Measurements from ENCODE around the gene ERC1.
A peak's percentile ranks its signal among the peaks of the same experiment; 100 is the strongest.

The ERC1 gene

DNA sequence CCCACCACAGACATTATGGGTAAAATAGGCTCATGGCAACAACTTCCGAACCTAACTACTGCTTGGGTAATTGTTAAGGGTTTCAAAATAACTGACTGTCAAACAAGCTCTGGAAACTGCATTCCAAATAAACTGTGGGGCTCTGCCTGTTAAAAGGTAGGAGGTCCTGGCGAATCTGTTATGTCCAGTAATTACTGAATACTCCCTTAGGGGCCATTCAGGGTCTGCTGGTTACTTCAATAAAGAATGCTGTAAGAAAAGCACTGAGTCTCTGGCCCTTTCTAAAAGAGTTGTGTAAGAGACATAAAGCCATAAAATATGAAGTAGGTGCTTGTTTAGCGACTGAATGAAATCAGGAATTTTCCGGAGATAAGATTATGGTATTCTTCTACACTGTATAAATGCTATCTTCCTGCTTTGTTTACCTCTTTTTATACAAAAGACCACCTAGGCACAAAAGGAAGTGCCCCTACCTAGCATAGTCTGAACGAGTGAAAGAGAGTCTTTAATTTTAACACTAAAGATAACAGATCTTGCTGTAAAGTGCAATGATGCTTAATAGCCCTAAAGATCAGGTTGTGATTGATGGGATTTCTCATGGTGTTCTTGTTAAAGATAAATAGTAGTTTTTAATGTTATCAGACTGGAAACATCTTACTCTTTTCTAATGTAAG lies 475.6 kb downstream of the ERC1 start (continued):
- peak; percentile 77 for TF ChIP-seq TRIM28 (IDR thresholded peaks at IDR 0.05; ENCODE audit: borderline replicate concordance, low read length)
- no peak for TF ChIP-seq ZFP37 (tag by site-specific recombination; IDR thresholded peaks at IDR 0.05)
- TF ChIP-seq ZNF600 (tag by site-specific recombination; IDR thresholded peaks at IDR 0.05), result no peak
- TF ChIP-seq ZBTB8A (tag by site-specific recombination; IDR thresholded peaks at IDR 0.05), result peak; percentile 13; the same call in 1 of the 2 replicates
- no peak for TF ChIP-seq ZNF473 (tag by site-specific recombination; IDR thresholded peaks at IDR 0.05)
- no peak for TF ChIP-seq ZNF221 (tag by site-specific recombination; IDR thresholded peaks at IDR 0.05; ENCODE audit: borderline replicate concordance)
- peak; percentile 51; the same call in 1 of the 2 replicates for TF ChIP-seq ZNF664 (tag by site-specific recombination; IDR thresholded peaks at IDR 0.05)
- TF ChIP-seq TCF7L2 (IDR thresholded peaks at IDR 0.05; ENCODE audit: borderline replicate concordance, low read depth, low read length), result peak; percentile 88; the same call in 1 of the 2 replicates
- TF ChIP-seq, protein P1, sequence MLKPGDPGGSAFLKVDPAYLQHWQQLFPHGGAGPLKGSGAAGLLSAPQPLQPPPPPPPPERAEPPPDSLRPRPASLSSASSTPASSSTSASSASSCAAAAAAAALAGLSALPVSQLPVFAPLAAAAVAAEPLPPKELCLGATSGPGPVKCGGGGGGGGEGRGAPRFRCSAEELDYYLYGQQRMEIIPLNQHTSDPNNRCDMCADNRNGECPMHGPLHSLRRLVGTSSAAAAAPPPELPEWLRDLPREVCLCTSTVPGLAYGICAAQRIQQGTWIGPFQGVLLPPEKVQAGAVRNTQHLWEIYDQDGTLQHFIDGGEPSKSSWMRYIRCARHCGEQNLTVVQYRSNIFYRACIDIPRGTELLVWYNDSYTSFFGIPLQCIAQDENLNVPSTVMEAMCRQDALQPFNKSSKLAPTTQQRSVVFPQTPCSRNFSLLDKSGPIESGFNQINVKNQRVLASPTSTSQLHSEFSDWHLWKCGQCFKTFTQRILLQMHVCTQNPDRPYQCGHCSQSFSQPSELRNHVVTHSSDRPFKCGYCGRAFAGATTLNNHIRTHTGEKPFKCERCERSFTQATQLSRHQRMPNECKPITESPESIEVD (tag by site-specific recombination; IDR thresholded peaks at IDR 0.05), result peak; percentile 53
- TF ChIP-seq, protein P2, sequence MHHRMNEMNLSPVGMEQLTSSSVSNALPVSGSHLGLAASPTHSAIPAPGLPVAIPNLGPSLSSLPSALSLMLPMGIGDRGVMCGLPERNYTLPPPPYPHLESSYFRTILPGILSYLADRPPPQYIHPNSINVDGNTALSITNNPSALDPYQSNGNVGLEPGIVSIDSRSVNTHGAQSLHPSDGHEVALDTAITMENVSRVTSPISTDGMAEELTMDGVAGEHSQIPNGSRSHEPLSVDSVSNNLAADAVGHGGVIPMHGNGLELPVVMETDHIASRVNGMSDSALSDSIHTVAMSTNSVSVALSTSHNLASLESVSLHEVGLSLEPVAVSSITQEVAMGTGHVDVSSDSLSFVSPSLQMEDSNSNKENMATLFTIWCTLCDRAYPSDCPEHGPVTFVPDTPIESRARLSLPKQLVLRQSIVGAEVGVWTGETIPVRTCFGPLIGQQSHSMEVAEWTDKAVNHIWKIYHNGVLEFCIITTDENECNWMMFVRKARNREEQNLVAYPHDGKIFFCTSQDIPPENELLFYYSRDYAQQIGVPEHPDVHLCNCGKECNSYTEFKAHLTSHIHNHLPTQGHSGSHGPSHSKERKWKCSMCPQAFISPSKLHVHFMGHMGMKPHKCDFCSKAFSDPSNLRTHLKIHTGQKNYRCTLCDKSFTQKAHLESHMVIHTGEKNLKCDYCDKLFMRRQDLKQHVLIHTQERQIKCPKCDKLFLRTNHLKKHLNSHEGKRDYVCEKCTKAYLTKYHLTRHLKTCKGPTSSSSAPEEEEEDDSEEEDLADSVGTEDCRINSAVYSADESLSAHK (tag by site-specific recombination; IDR thresholded peaks at IDR 0.05), result peak; percentile 26; the same call in 1 of the 2 replicates
- TF ChIP-seq ZNF426 (tag by site-specific recombination; IDR thresholded peaks at IDR 0.05), result no peak

GRCh38 chr12:1467710-1468109 lies 476.7 kb downstream of the ERC1 start:
- peaks cover 7% of the 10 kb centered on the region; the same call in 1 of the 2 replicates for H3K4me1 ChIP-seq (ENCODE audit: control insufficient read depth, insufficient read depth, low read length)
- H3K4me3 ChIP-seq (ENCODE audit: low read depth, low read length), result no peak overlapping the region
- CTCF ChIA-PET, result interaction anchor here (1.0 kb wide), 1 partner anchor 71 kb away, joined by 3 read pairs; no protein-coding TSS in a partner anchor
- no peak overlapping the region for H3K27ac ChIP-seq (ENCODE audit: extremely low read depth, low read depth, low read length)
- H3K36me3 ChIP-seq (ENCODE audit: control insufficient read depth in 2 of 2, insufficient read depth in 1 of 2, low read length in 2 of 2), result no peaks in the 10 kb centered on the region
- peak; percentile 79; the same call in 1 of the 2 replicates for TF ChIP-seq ZNF610 (tag by site-specific recombination; IDR thresholded peaks at IDR 0.05; ENCODE audit: borderline replicate concordance)
- no peak for TF ChIP-seq GLI2 (tag by site-specific recombination; IDR thresholded peaks at IDR 0.05; ENCODE audit: borderline replicate concordance, low read depth)
- H3K9me3 ChIP-seq (ENCODE audit: control insufficient read depth, insufficient read depth, low read depth, low read length), result no peaks in the 10 kb centered on the region
- POLR2A ChIA-PET, result no interaction called here

GRCh38 chr12:1469070-1469469 lies 478.0 kb downstream of the ERC1 start:
- ChIA-PET POLR2A (no interaction called here), CTCF (interaction anchor here (0.6 to 1.5 kb wide), 2 partner anchors 351 to 653 kb away, joined by 3 to 4 read pairs; no protein-coding TSS in a partner anchor)
- no peak overlapping the region for H3K27ac ChIP-seq (ENCODE audit: extremely low read depth, low read depth, low read length)
- no peaks in the 10 kb centered on the region for H3K9me3 ChIP-seq (ENCODE audit: control insufficient read depth, insufficient read depth, low read depth, low read length)
- H3K4me3 ChIP-seq (ENCODE audit: low read depth, low read length), result no peak overlapping the region
- no peak for TF ChIP-seq TSHZ1 (tag by site-specific recombination; IDR thresholded peaks at IDR 0.05; ENCODE audit: borderline replicate concordance)
- no peak for TF ChIP-seq AEBP2 (tag by site-specific recombination; IDR thresholded peaks at IDR 0.05; ENCODE audit: borderline replicate concordance)
- TF ChIP-seq ZBTB48 (tag by site-specific recombination; IDR thresholded peaks at IDR 0.05), result no peak
- peak; percentile 62; the same call in 1 of the 2 replicates for TF ChIP-seq ZFP69B (tag by site-specific recombination; IDR thresholded peaks at IDR 0.05)
- peak; percentile 48; the same call in 1 of the 2 replicates for TF ChIP-seq ZNF394 (tag by site-specific recombination; IDR thresholded peaks at IDR 0.05; ENCODE audit: borderline replicate concordance)
- TF ChIP-seq, protein P3, sequence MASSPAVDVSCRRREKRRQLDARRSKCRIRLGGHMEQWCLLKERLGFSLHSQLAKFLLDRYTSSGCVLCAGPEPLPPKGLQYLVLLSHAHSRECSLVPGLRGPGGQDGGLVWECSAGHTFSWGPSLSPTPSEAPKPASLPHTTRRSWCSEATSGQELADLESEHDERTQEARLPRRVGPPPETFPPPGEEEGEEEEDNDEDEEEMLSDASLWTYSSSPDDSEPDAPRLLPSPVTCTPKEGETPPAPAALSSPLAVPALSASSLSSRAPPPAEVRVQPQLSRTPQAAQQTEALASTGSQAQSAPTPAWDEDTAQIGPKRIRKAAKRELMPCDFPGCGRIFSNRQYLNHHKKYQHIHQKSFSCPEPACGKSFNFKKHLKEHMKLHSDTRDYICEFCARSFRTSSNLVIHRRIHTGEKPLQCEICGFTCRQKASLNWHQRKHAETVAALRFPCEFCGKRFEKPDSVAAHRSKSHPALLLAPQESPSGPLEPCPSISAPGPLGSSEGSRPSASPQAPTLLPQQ (tag by site-specific recombination; IDR thresholded peaks at IDR 0.05), result peak; percentile 47; the same call in 1 of the 2 replicates
- TF ChIP-seq ZIC2 (tag by site-specific recombination; IDR thresholded peaks at IDR 0.05), result peak; percentile 84
- peaks cover 16% of the 10 kb centered on the region for H3K4me1 ChIP-seq (ENCODE audit: control insufficient read depth, insufficient read depth, low read length)
- H3K36me3 ChIP-seq (ENCODE audit: control insufficient read depth in 2 of 2, insufficient read depth in 1 of 2, low read length in 2 of 2), result no peaks in the 10 kb centered on the region
